ENCODE data around the gene ERC2. TPM values are rescaled to one million over a fixed set of nuclear protein-coding genes. Genes with fewer than 3 reads are reported as not detected.

ERC2 gene
- polyA plus RNA-seq, 2 of the 4 experiments (the other 2 are of a cell fraction), result 0.16 TPM; not detected in 1

- CTCF ChIA-PET, result no interaction called here
- no peak for TF ChIP-seq KDM5A (IDR thresholded peaks at IDR 0.05)
- TF ChIP-seq CHD2 (IDR thresholded peaks at IDR 0.05; ENCODE audit: low read length, partially characterized antibody), result no peak
- TF ChIP-seq USF2 (IDR thresholded peaks at IDR 0.05), result no peak
- TF ChIP-seq CEBPB (IDR thresholded peaks at IDR 0.05), result no peak
- ATAC-seq (no peak), DNase-seq (ENCODE audit: low read depth in 1 of 2, low spot score in 1 of 2) (no peak), FAIRE-seq (no peak)
- 11% methylated on average over 2 of the region's 2 CpGs for WGBS (ENCODE audit: missing lambda C conversion rate)
- Histone ChIP-seq H3K4me1 (no peaks in the 10 kb centered on the region), H3K4me3 (no peak overlapping the region), H3K4me2 (no peak overlapping the region), H3K9me3 (no peaks in the 10 kb centered on the region), H3K27ac (no peak overlapping the region)
- POLR2A ChIA-PET, result no interaction called here
These were observed 663.1 kb downstream of the ERC2 start for GRCh38 chr3:55805169-55805568.

GRCh38 chr3:55804170-55805095 is 663.8 kb downstream of the ERC2 start:
- FAIRE-seq (no peak), ATAC-seq (no peak), DNase-seq (ENCODE audit: low read depth in 1 of 2, low spot score in 1 of 2) (no peak)
- Histone ChIP-seq H3K4me3 (no peak overlapping the region), H3K4me1 (no peaks in the 10 kb centered on the region), H3K9me3 (no peaks in the 10 kb centered on the region), H3K27ac (no peak overlapping the region), H3K4me2 (no peak overlapping the region)
- WGBS (ENCODE audit: missing lambda C conversion rate), result 11% methylated on average over 7 of the region's 7 CpGs
- POLR2A ChIA-PET, result no interaction called here
- no peak for TF ChIP-seq JUN (IDR thresholded peaks at IDR 0.05)
- no peak for TF ChIP-seq FOSB (CRISPR knock-in tag; IDR thresholded peaks at IDR 0.05)
- TF ChIP-seq ELK1 (IDR thresholded peaks at IDR 0.05; ENCODE audit: low read depth, low read length), result no peak
- no peak for TF ChIP-seq E2F6 (IDR thresholded peaks at IDR 0.05; ENCODE audit: borderline replicate concordance, low read depth)
- TF ChIP-seq MAZ (IDR thresholded peaks at IDR 0.05; ENCODE audit: borderline replicate concordance, low read depth, low read length), result no peak
- TF ChIP-seq BHLHE40 (IDR thresholded peaks at IDR 0.05; ENCODE audit: low read depth, low read length), result no peak
- no peak for TF ChIP-seq KDM5A (IDR thresholded peaks at IDR 0.05)
- no peak for TF ChIP-seq HMGXB4 (CRISPR knock-in tag; IDR thresholded peaks at IDR 0.05; ENCODE audit: borderline replicate concordance)
- TF ChIP-seq FOSL2 (IDR thresholded peaks at IDR 0.05), result no peak
- TF ChIP-seq FOSL2 (CRISPR knock-in tag; IDR thresholded peaks at IDR 0.05), result no peak
- TF ChIP-seq ZNF302 (CRISPR knock-in tag; IDR thresholded peaks at IDR 0.05), result no peak
- no peak for TF ChIP-seq USF2 (IDR thresholded peaks at IDR 0.05)
- TF ChIP-seq RCOR1 (IDR thresholded peaks at IDR 0.05; ENCODE audit: low read depth, low read length), result no peak
- no peak for TF ChIP-seq SMC3 (IDR thresholded peaks at IDR 0.05)
- TF ChIP-seq KDM1A (IDR thresholded peaks at IDR 0.05; ENCODE audit: low read depth), result no peak
- no peak for TF ChIP-seq HOXA7 (CRISPR knock-in tag; IDR thresholded peaks at IDR 0.05)
- no peak for TF ChIP-seq RAD21 (conservative IDR thresholded peaks at IDR 0.05 in 1 of 2, IDR thresholded peaks at IDR 0.05 in 1 of 2)
- TF ChIP-seq GATA3 (IDR thresholded peaks at IDR 0.05; ENCODE audit: borderline replicate concordance), result no peak
- CTCF ChIA-PET, result no interaction called here
